ENCODE measurements around the gene LCN2.

- TF ChIP-seq CTCF (IDR thresholded peaks at IDR 0.05) (no peak), POLR2AphosphoS5 (IDR thresholded peaks at IDR 0.05; ENCODE audit: low read depth, low read length) (no peak)
These were observed 7.6 kb upstream of the LCN2 start for GRCh38 chr9:128141604-128142003.

Measured in Panc1 (cell line).